Heart left ventricle (tissue), 13 donors: Measurements from ENCODE around the gene WDR44.
A peak's percentile ranks its signal among the peaks of the same experiment; 100 is the strongest.

Source experiments
- POLR2A ChIP-seq, 2 donors: fragments of 450-650 bp; IDR thresholded peaks; one replicate each; pipeline ENCODE4 v1.6.1; 2017; ENCODE audit warnings: antibody characterized with exemption in 2 of 2, mild to moderate bottlenecking in 2 of 2, moderate library complexity in 2 of 2
- TF ChIP-seq, protein P1 (sequence below), 12 donors: fragments of 200-600 bp; sonication (generic) in 4 of 12; IDR thresholded peaks; one replicate each; pipeline versions ENCODE4 v1.5.0 to v1.8.0; 2018 to 2022; ENCODE audit warnings: antibody characterized with exemption in 12 of 12, mild to moderate bottlenecking in 5 of 12
- donor health status: ischemic (EF 13 %, LVEDD 7.1; RV severe dilation, severe dysfunction).
- donor health status: DM: no; HTN: yes; CAD: no.
- donor health status: DM: no; HTN: no; CAD: no.
- donor health status: ischemic (EF 25% LVEDD 6.9; RV normal size, moderate dysfunction).
- donor health status: ischemic (EF 25% LVEDD 5.7; RV mildly dilated, moderate dysfunction).
- donor health status: ischemic (EF 35%, LVEDD 5.7; RV mildly dilated, moderate dysfunction).
- donor health status: nonischemic (EF 11% LVEDD 7.7; RV severe dilation, severe dysfunction).
- donor health status: DM: yes; HTN: yes; CAD: no.
- donor health status: PGD.
- donor health status: ischemic (EF 29% LVEDD 5.4; RV normal size, mild dysfunction).
- donor health status: nonischemic (EF 23%, LVEDD 6.1; RV moderate dilation, normal function).

DNA sequence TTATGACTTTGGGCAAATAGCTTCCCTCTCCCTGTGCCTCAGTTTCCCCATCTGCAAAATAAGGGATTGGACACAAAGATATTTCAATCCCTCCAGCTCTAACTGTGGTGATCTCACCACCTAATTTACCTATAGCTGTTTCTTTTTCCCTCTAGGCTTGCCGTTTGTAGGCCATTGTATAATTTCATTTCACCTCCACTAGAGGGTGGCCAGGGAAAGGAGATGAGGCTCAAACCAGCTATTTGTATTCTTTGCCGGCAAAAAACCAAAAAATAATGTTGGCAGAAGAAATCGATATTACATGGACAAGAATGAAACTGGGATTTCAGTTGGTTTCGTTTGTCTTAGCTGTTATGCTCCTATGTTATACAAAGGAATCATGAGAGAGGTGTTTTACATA is 113.6 kb downstream of the WDR44 start:
- TF ChIP-seq, protein P1, sequence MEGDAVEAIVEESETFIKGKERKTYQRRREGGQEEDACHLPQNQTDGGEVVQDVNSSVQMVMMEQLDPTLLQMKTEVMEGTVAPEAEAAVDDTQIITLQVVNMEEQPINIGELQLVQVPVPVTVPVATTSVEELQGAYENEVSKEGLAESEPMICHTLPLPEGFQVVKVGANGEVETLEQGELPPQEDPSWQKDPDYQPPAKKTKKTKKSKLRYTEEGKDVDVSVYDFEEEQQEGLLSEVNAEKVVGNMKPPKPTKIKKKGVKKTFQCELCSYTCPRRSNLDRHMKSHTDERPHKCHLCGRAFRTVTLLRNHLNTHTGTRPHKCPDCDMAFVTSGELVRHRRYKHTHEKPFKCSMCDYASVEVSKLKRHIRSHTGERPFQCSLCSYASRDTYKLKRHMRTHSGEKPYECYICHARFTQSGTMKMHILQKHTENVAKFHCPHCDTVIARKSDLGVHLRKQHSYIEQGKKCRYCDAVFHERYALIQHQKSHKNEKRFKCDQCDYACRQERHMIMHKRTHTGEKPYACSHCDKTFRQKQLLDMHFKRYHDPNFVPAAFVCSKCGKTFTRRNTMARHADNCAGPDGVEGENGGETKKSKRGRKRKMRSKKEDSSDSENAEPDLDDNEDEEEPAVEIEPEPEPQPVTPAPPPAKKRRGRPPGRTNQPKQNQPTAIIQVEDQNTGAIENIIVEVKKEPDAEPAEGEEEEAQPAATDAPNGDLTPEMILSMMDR (IDR thresholded peaks at IDR 0.05): peak in 9 of 12 donors; percentile 17 to 49 (median 37)
- no peak for TF ChIP-seq POLR2A (IDR thresholded peaks at IDR 0.05)
